A673 (cell line): ENCODE results near the gene PCBD1.

Experiments used
- EZH2 ChIP-seq: fragments of 200-600 bp; sonication (generic); IDR thresholded peaks from 2 replicates; pipeline ENCODE4 v1.6.1; 2017; ENCODE audit warnings: borderline replicate concordance, low read depth, mild to moderate bottlenecking, mixed read lengths, antibody characterized with exemption, low read length; ENCODE audit not compliant: poor library complexity, severe bottlenecking
- TF ChIP-seq, protein P1 (sequence below): fragments of 300-800, 200-600 bp; sonication (generic); conservative IDR thresholded peaks from 2 replicates; pipeline ENCODE4 v1.5.1; 2017; ENCODE audit warnings: low read depth, mild to moderate bottlenecking, antibody characterized with exemption, low read length, moderate library complexity, mixed read lengths

DNA sequence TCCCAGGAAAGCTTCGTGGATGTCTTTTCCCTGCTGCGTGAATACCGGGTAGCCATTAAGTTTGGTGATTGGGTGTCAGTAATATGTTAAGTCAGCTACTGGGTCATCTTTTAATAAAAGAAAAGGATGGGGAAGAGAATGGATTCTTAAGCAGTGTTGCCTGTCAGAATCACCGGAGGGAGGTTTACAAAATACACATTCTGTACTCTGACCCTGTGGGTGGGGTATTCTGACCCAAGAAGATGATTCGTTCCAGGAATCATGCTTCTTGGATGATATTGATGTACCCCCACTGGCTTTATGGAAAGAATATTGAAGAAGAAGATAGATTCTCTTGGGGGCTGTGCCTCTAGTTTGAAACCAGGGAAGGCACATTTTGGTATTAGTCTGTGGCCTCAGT is 54.3 kb downstream of the PCBD1 start:
- TF ChIP-seq, protein P1, sequence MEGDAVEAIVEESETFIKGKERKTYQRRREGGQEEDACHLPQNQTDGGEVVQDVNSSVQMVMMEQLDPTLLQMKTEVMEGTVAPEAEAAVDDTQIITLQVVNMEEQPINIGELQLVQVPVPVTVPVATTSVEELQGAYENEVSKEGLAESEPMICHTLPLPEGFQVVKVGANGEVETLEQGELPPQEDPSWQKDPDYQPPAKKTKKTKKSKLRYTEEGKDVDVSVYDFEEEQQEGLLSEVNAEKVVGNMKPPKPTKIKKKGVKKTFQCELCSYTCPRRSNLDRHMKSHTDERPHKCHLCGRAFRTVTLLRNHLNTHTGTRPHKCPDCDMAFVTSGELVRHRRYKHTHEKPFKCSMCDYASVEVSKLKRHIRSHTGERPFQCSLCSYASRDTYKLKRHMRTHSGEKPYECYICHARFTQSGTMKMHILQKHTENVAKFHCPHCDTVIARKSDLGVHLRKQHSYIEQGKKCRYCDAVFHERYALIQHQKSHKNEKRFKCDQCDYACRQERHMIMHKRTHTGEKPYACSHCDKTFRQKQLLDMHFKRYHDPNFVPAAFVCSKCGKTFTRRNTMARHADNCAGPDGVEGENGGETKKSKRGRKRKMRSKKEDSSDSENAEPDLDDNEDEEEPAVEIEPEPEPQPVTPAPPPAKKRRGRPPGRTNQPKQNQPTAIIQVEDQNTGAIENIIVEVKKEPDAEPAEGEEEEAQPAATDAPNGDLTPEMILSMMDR = no peak
- no peak for TF ChIP-seq EZH2
